HEK293 (cell line): Measurements from ENCODE around the gene PTK7.

Source experiments
- CTCF ChIA-PET: fragments of 350-600 bp; formaldehyde crosslinking; extraction: SDS; loops from one replicate; lab custom pipeline; 2021; ENCODE audit warnings: antibody characterized with exemption; lab: Yijun Ruan, JAX
- POLR2A ChIA-PET: fragments of 300-600 bp; formaldehyde crosslinking; extraction: SDS; loops from one replicate; lab custom pipeline; 2020; ENCODE audit warnings: antibody characterized with exemption, inconsistent platforms; lab: Yijun Ruan, JAX
- H3K27ac ChIP-seq: fragments of 200-500 bp; sonication (Bioruptor generic); 2 replicates; pipeline ENCODE4 v1.5.1; 2014; ENCODE audit warnings: low read depth, low read length, control low read depth, inconsistent platforms; ENCODE audit errors: extremely low read depth
- H3K36me3 ChIP-seq, 2 experiments: fragments of 200-500 bp in 1 of 2; sonication (Bioruptor generic) in 1 of 2; 1 replicate in 1 of 2; 2 replicates in 1 of 2; pipeline ENCODE4 v1.5.1; 2014 to 2017; ENCODE audit warnings: inconsistent platforms in 2 of 2, low read length in 2 of 2; ENCODE audit not compliant: control insufficient read depth in 2 of 2, insufficient read depth in 1 of 2
- H3K4me1 ChIP-seq: fragments of 200-500 bp; sonication (Bioruptor generic); 2 replicates; pipeline ENCODE4 v1.5.1; 2014; ENCODE audit warnings: mild to moderate bottlenecking, low read length, inconsistent platforms; ENCODE audit not compliant: control insufficient read depth, insufficient read depth
- H3K4me3 ChIP-seq: 2 replicates; pipeline ENCODE4 v1.5.1; 2011; ENCODE audit warnings: low read depth, mild to moderate bottlenecking, control low read depth, low read length, moderate library complexity
- H3K9me3 ChIP-seq: fragments of 200-500 bp; sonication (Bioruptor generic); 2 replicates; pipeline ENCODE4 v1.5.1; 2014; ENCODE audit warnings: low read depth, low read length, inconsistent platforms; ENCODE audit not compliant: control insufficient read depth, insufficient read depth
- OSR2 ChIP-seq: fragments of 450-650 bp; formaldehyde crosslinking; IDR thresholded peaks from 2 replicates; pipeline ENCODE4 v1.5.1; 2016; ENCODE audit warnings: missing biosample characterization, missing genetic modification characterization
- PRDM10 ChIP-seq: fragments of 450-650 bp; formaldehyde crosslinking; IDR thresholded peaks from 2 replicates; pipeline ENCODE4 v1.5.1; 2016; ENCODE audit warnings: missing biosample characterization, missing genetic modification characterization
- PRDM2 ChIP-seq: fragments of 450-650 bp; formaldehyde crosslinking; IDR thresholded peaks from 2 replicates; pipeline ENCODE4 v1.5.1; 2016; ENCODE audit warnings: missing biosample characterization, missing genetic modification characterization, borderline replicate concordance
- ZFP37 ChIP-seq: fragments of 450-650 bp; formaldehyde crosslinking; IDR thresholded peaks from 2 replicates; pipeline ENCODE4 v1.5.1; 2016; ENCODE audit warnings: missing biosample characterization, missing genetic modification characterization
- ZIC2 ChIP-seq: fragments of 450-650 bp; formaldehyde crosslinking; IDR thresholded peaks from 2 replicates; pipeline ENCODE4 v1.5.1; 2016; ENCODE audit warnings: missing biosample characterization, missing genetic modification characterization
- ZNF175 ChIP-seq: fragments of 450-650 bp; formaldehyde crosslinking; IDR thresholded peaks from 2 replicates; pipeline ENCODE4 v1.5.1; 2016; ENCODE audit warnings: missing biosample characterization, missing genetic modification characterization
- ZNF2 ChIP-seq: fragments of 450-650 bp; formaldehyde crosslinking; IDR thresholded peaks from 2 replicates; pipeline ENCODE4 v1.5.1; 2016; ENCODE audit warnings: missing biosample characterization, missing genetic modification characterization
- ZNF664 ChIP-seq: fragments of 450-650 bp; formaldehyde crosslinking; IDR thresholded peaks from 2 replicates; pipeline ENCODE4 v1.5.1; 2016; ENCODE audit warnings: missing biosample characterization, missing genetic modification characterization
- ZSCAN23 ChIP-seq: fragments of 450-650 bp; formaldehyde crosslinking; IDR thresholded peaks from 2 replicates; pipeline ENCODE4 v1.5.1; 2016; ENCODE audit warnings: missing biosample characterization, missing genetic modification characterization

Gene PTK7

GRCh38 chr6:43159599-43159998 lies 83.5 kb downstream of the PTK7 start:
- Histone ChIP-seq H3K27ac (no peak overlapping the region), H3K36me3 (peaks cover 0 to 24% of the 10 kb centered on the region in 2 experiments; a peak in 2 of 3 replicates), H3K4me1 (no peaks in the 10 kb centered on the region), H3K9me3 (no peaks in the 10 kb centered on the region), H3K4me3 (no peak overlapping the region)
- CTCF ChIA-PET: interaction anchor here (0.6 to 5.5 kb wide), 4 partner anchors 8 to 259 kb away, joined by 4 to 31 read pairs (median 4); no protein-coding TSS in a partner anchor
- POLR2A ChIA-PET: no interaction called here
- no peak for TF ChIP-seq ZSCAN23 (tag by site-specific recombination)
- TF ChIP-seq ZNF175 (tag by site-specific recombination): no peak
- TF ChIP-seq OSR2 (tag by site-specific recombination): no peak
- TF ChIP-seq ZIC2: peak; percentile 21

- ChIA-PET CTCF (interaction anchor here (0.6 to 1.2 kb wide), 2 partner anchors 20 to 74 kb away, joined by 3 to 7 read pairs; no protein-coding TSS in a partner anchor), POLR2A (interaction anchor here (0.6 to 1.3 kb wide), 5 partner anchors 14 to 382 kb away, joined by 3 to 7 read pairs (median 4); partner anchors contain the start of genes KLC4, KLHDC3 and MRPL2)
Observed at GRCh38 chr6:43163899-43164298, 87.8 kb downstream of the PTK7 start.

More at GRCh38 chr6:43163899-43164298, 87.8 kb downstream of the PTK7 start:
- Histone ChIP-seq H3K9me3 (no peaks in the 10 kb centered on the region), H3K36me3 (peaks cover 0 to 17% of the 10 kb centered on the region in 2 experiments; a peak in 2 of 3 replicates), H3K4me1 (no peaks in the 10 kb centered on the region), H3K4me3 (no peak overlapping the region), H3K27ac (no peak overlapping the region)
- TF ChIP-seq ZNF664 (tag by site-specific recombination) (peak; percentile 97), ZIC2 (no peak), PRDM2 (tag by site-specific recombination) (no peak), PRDM10 (tag by site-specific recombination) (no peak), ZFP37 (tag by site-specific recombination) (no peak), ZNF2 (tag by site-specific recombination) (no peak)
